B cell (primary cell): Measurements from ENCODE around the gene MAP4K2. TPM values are rescaled to one million over a fixed set of nuclear protein-coding genes. Genes with fewer than 3 reads are reported as not detected.

Source experiments
- ATAC-seq: fragments of 200-7000 bp; cut with Tn5 transposase; one replicate; pipeline ENCODE4 v1.10.0; 2021; ENCODE audit warnings: low read depth, mild to moderate bottlenecking, moderate number of reproducible peaks, moderate library complexity
- CTCF ChIA-PET: fragments of 350-600 bp; sonication (Branson Sonifier 250); formaldehyde crosslinking; loops from one replicate; lab custom pipeline; 2021; ENCODE audit warnings: antibody characterized with exemption, inconsistent platforms; lab: Charles Lee
- POLR2A ChIA-PET: fragments of 350-600 bp; sonication (Branson Sonifier 250); formaldehyde crosslinking; loops from one replicate; lab custom pipeline; 2021; ENCODE audit warnings: antibody characterized with exemption; lab: Charles Lee
- DNase-seq: peaks from one replicate; pipeline ENCODE4 v3.0.0; 2013
- H2AFZ ChIP-seq: 2 replicates; pipeline ENCODE4 v1.6.1; 2012; ENCODE audit warnings: mild to moderate bottlenecking, low read depth, low read length; ENCODE audit not compliant: insufficient read depth, poor library complexity, severe bottlenecking
- H3K27ac ChIP-seq, 2 donors: 1 replicate in 1 of 2; 2 replicates in 1 of 2; pipeline ENCODE4 v1.5.1; 2012 to 2013; ENCODE audit warnings: low read length in 2 of 2, mild to moderate bottlenecking in 2 of 2, moderate library complexity in 1 of 2
- H3K27me3 ChIP-seq, 4 experiments: fragments of 200-600 bp in 1 of 4; sonication (generic) in 1 of 4; replicated peaks in 1 of 4; 1 replicate in 2 of 4; 2 replicates in 2 of 4; pipeline versions ENCODE4 v1.6.1 to v1.7.0; 2013 to 2016; ENCODE audit warnings: low read length in 3 of 4, mild to moderate bottlenecking in 2 of 4, mixed read lengths in 1 of 4, moderate library complexity in 1 of 4; ENCODE audit not compliant: insufficient read depth in 4 of 4, control insufficient read depth in 3 of 4; ENCODE audit errors: control extremely low read depth in 1 of 4
- H3K36me3 ChIP-seq, 2 experiments: replicated peaks in 1 of 2; 1 replicate in 1 of 2; 2 replicates in 1 of 2; pipeline versions ENCODE4 v1.6.1 to v1.7.1; 2013; ENCODE audit warnings: low read length in 1 of 2; ENCODE audit not compliant: insufficient read depth in 2 of 2, control insufficient read depth in 1 of 2; ENCODE audit errors: control extremely low read depth in 1 of 2, extremely low read depth in 1 of 2
- H3K4me1 ChIP-seq, 2 donors: fragments of 200-600 bp in 1 of 2; sonication (generic) in 1 of 2; 1 replicate in 1 of 2; 2 replicates in 1 of 2; pipeline versions ENCODE4 v1.5.1 to v1.6.1; 2013 to 2017; ENCODE audit warnings: low read length in 2 of 2; ENCODE audit not compliant: control insufficient read depth in 2 of 2, insufficient read depth in 2 of 2
- H3K4me2 ChIP-seq: replicated peaks from 2 replicates; pipeline ENCODE3; 2012; ENCODE audit warnings: mild to moderate bottlenecking, low read depth, low read length; ENCODE audit not compliant: poor library complexity, severe bottlenecking
- H3K4me3 ChIP-seq, 5 experiments: fragments of 200-600 bp in 1 of 5; sonication (generic) in 1 of 5; 1 replicate in 3 of 5; 2 replicates in 2 of 5; pipeline versions ENCODE4 v1.5.1 to v1.7.0; 2011 to 2016; ENCODE audit warnings: low read length in 4 of 5, mild to moderate bottlenecking in 4 of 5, low read depth in 2 of 5, control low read depth in 1 of 5, moderate library complexity in 1 of 5; ENCODE audit not compliant: insufficient read depth in 1 of 5; ENCODE audit errors: control extremely low read depth in 1 of 5, extremely low read depth in 1 of 5
- H3K79me2 ChIP-seq: fragments of 200-600 bp; sonication (generic); one replicate; pipeline ENCODE4 v1.6.0; 2016; ENCODE audit warnings: low read length; ENCODE audit not compliant: control insufficient read depth, insufficient read depth
- H3K9ac ChIP-seq: fragments of 200-600 bp; sonication (generic); 2 replicates; pipeline ENCODE4 v1.6.1; 2017; ENCODE audit warnings: mild to moderate bottlenecking, low read length, moderate library complexity
- H3K9me3 ChIP-seq, 3 donors: one replicate each; pipeline versions ENCODE4 v1.6.1 to v1.7.1; 2013; ENCODE audit warnings: low read length in 2 of 3; ENCODE audit not compliant: control insufficient read depth in 2 of 3, insufficient read depth in 1 of 3; ENCODE audit errors: control extremely low read depth in 1 of 3
- H4K20me1 ChIP-seq: 2 replicates; pipeline ENCODE4 v1.6.0; 2012; ENCODE audit warnings: mild to moderate bottlenecking, low read length; ENCODE audit not compliant: insufficient read depth, control insufficient read depth, poor library complexity, severe bottlenecking
- H3K27ac Mint-ChIP-seq: one replicate; pipeline ENCODE4 v1.8.0; 2021; ENCODE audit warnings: mixed read lengths
- H3K27me3 Mint-ChIP-seq: one replicate; pipeline ENCODE4 v1.8.0; 2021; ENCODE audit warnings: mixed read lengths
- H3K4me1 Mint-ChIP-seq: one replicate; pipeline ENCODE4 v1.8.0; 2021; ENCODE audit warnings: mixed read lengths
- H3K4me3 Mint-ChIP-seq: one replicate; pipeline ENCODE4 v1.8.0; 2021; ENCODE audit warnings: mixed read lengths
- H3K9me3 Mint-ChIP-seq: one replicate; pipeline ENCODE4 v1.8.0; 2022; ENCODE audit warnings: mixed read lengths; ENCODE audit not compliant: insufficient read depth
- EZH2 ChIP-seq: IDR thresholded peaks from 2 replicates; pipeline ENCODE4 v1.6.1; 2012; ENCODE audit warnings: borderline replicate concordance, low read depth, mild to moderate bottlenecking, moderate library complexity, low read length; ENCODE audit not compliant: insufficient read depth, poor library complexity, severe bottlenecking
- WGBS: methylation state at CpG from one replicate; pipeline ENCODE4 v1.1.5; 2013; ENCODE audit warnings: missing lambda C conversion rate; ENCODE audit not compliant: insufficient coverage; 5-methylcytosine and 5-hydroxymethylcytosine counted together
- intact Hi-C: fragments of 100-400 bp; cut with micrococcal nuclease; formaldehyde crosslinking; loops from one replicate; pipeline ENCODE4 v1.10.0; 2022
- polyA plus RNA-seq: library from polyadenylated mRNA; depleted of rRNA; stranded (reverse); fragments of >200 nt; gene quantifications from 2 replicates; pipeline ENCODE4 v1.2.3, GENCODE V29; 2012
- total RNA-seq, 2 donors: library from RNA; stranded (reverse); fragments of 120-200 nt in 1 of 2; gene quantifications; 1 replicate in 1 of 2; 2 replicates in 1 of 2; pipeline versions ENCODE4 v1.2.3 to v1.2.4, GENCODE V29; 2013 to 2022
- TF ChIP-seq, protein P1 (sequence below): fragments of 200-600 bp; IDR thresholded peaks from one replicate; pipeline ENCODE4 v1.8.0; 2022; ENCODE audit warnings: antibody characterized with exemption, mild to moderate bottlenecking

MAP4K2 gene
- total and polyA plus RNA-seq, 2 donors (not counting 1 experiment from before 2014, with no cell fraction given), result 118 to 163 TPM

DNA sequence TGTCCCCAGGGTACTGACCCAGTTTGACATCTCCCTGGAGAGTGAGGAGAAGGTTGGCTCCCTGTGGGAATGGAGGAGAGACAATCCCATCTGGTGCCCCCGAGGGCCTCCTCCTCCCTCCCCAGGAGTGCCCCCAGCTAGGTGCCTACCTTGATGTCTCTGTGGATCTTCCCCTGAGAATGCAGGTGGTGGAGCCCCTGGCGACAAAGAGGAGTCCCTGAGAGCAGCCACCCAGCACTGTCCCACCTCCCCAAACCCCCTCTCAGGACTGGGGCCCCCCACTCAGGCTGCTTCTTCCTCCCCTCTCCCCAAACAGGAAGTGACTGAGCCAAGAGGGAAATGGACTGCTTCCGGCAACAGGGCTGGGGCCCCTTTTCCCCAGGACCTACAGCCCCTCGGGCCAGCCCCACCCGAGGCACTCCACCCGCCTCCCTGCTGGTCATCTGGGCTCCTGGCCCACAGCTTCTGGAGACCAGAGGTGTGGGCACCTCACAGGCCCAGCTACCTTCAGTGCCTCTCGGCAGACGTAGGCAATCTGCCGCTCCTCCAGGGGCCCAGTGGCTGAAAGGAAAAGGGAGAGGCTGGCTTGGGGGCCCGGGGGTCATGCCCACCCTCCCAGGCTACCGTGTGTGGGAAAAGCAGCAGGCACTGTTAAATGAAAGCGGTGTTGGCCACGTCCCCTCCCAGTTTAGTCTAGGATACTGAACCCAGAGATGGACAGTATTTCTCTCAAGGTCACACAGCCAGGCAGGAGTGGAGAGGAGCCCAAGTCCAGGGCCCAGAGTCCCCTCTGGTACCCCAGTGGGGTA lies 1.2 kb downstream of the MAP4K2 start:
- Histone ChIP-seq H3K9me3 (no peaks in the 10 kb centered on the region), H3K27ac (peak overlapping the region; percentile 59 to 90), H3K36me3 (peaks cover 0 to 54% of the 10 kb centered on the region in 2 experiments), H3K9ac (peak overlapping the region; percentile 61), H3K27me3 (no peaks in the 10 kb centered on the region), H4K20me1 (no peaks in the 10 kb centered on the region), H3K4me1 (peaks cover 46 to 54% of the 10 kb centered on the region in 2 donors), H3K79me2 (peaks cover 63% of the 10 kb centered on the region), H2AFZ (peak overlapping the region; percentile 63), H3K4me3 (peak overlapping the region; percentile 19 to 71 (median 63)), H3K4me2 (peak overlapping the region; percentile 98)
- ChIA-PET CTCF (interaction anchor here (0.7 to 7.3 kb wide), 11 partner anchors 10 to 92 kb away, joined by 3 to 73 read pairs (median 5); partner anchors contain the start of genes CDC42BPG, RASGRP2 and SF1), POLR2A (interaction anchor here (0.6 to 4.9 kb wide), 11 partner anchors 13 to 311 kb away, joined by 3 to 40 read pairs (median 4); partner anchors contain the start of genes CDC42BPG, RASGRP2, SF1 and TM7SF2)
- no peaks in the 10 kb centered on the region for H3K27me3 Mint-ChIP-seq
- H3K27ac Mint-ChIP-seq, result peak overlapping the region; percentile 92
- DNase-seq (peak; percentile 61), ATAC-seq (no peak)
- H3K4me1 Mint-ChIP-seq, result peaks cover 45% of the 10 kb centered on the region
- intact Hi-C loops, result loop anchor here (1.0 to 5.0 kb wide), 5 partner anchors 9 to 336 kb away; partner anchors contain the start of genes EHD1 and MEN1
- TF ChIP-seq, protein P1, sequence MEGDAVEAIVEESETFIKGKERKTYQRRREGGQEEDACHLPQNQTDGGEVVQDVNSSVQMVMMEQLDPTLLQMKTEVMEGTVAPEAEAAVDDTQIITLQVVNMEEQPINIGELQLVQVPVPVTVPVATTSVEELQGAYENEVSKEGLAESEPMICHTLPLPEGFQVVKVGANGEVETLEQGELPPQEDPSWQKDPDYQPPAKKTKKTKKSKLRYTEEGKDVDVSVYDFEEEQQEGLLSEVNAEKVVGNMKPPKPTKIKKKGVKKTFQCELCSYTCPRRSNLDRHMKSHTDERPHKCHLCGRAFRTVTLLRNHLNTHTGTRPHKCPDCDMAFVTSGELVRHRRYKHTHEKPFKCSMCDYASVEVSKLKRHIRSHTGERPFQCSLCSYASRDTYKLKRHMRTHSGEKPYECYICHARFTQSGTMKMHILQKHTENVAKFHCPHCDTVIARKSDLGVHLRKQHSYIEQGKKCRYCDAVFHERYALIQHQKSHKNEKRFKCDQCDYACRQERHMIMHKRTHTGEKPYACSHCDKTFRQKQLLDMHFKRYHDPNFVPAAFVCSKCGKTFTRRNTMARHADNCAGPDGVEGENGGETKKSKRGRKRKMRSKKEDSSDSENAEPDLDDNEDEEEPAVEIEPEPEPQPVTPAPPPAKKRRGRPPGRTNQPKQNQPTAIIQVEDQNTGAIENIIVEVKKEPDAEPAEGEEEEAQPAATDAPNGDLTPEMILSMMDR, result no peak
- TF ChIP-seq EZH2, result no peak
- no peaks in the 10 kb centered on the region for H3K9me3 Mint-ChIP-seq
- WGBS, result 10% methylated on average over 11 of the region's 13 CpGs
- peak overlapping the region; percentile 88 for H3K4me3 Mint-ChIP-seq
